ENCODE results near the gene PRELP.

- TF ChIP-seq POLR2A (IDR thresholded peaks at IDR 0.05) = no peak
- no peak for TF ChIP-seq CTCF (IDR thresholded peaks at IDR 0.05)
These were observed 12.0 kb upstream of the PRELP start for GRCh38 chr1:203463469-203464062.

All from lower leg skin (tissue), 3 donors.